NCI-H2029 (cell line): Measurements from ENCODE around the gene TOLLIP.

Experiments used
- DNase-seq: peaks from one replicate; lab custom pipeline; 2025; lab: John Stamatoyannopoulos, UW

The TOLLIP gene

GRCh38 chr11:1297576-1298473 is 11.6 kb downstream of the TOLLIP start:
- DNase-seq: no peak

GRCh38 chr11:1297011-1297575 is 12.3 kb downstream of the TOLLIP start:
- DNase-seq: no peak

DNA sequence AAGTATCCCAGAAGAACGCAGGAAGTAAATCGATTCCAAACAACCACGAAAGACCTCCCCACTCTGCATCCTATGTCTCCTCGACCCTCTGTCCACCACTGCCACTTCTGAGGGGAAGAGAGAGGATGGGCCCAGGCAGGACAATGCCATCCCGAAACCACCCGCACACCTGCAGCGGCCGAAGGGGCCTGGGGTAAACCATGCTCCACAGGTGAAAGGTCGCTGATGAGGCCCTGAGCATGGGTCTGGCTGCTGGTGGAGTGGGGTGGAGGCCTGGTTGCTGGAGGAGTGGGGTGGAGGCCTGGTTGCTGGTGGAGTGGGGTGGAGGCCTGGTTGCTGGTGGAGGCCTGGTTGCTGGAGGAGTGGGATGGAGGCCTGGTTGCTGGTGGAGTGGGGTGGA is 13.1 kb downstream of the TOLLIP start:
- DNase-seq: no peak

DNA sequence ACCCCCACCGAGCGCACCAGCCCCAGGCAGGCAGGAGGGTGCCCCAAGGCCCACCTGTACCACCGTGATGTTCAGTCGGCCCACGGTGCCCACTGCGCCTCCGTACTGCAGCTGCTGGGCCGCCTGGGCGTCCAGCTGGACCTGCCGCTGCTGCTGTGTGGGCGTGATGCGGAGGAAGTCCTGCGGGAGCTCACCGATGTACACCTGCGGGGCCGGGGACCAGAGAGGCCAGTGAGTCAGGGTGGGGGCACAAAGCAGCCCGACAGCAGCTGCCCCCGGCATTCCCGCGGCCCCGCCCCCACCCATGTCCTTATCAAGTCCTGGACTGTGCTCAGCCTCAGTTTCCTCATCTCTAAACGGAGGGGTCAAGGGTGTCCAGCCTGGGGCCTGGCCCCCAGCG is 13.8 kb downstream of the TOLLIP start:
- no peak for DNase-seq

DNA sequence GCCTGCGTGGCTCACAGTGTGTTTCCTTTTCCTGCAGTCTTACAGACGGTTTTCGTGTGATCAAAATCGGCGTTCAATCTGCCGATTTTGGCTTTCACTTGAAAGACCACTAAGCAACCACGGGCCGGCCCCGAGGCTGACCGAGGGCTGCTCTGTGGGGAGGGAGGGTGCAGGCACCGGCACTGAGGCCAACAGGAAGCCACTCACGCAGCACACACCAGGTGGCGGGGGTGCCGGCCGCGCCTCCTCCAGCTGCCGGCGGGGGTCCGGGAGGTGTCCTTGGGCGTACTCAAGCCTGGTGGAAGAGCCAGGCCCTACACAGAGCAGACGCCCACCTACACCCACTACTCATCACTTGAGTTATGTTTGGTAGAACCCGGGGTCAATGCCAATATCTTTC is 14.3 kb downstream of the TOLLIP start:
- no peak for DNase-seq

- DNase-seq: no peak
These were observed 15.8 kb downstream of the TOLLIP start for GRCh38 chr11:1293619-1294015.

GRCh38 chr11:1292644-1293618 is 16.5 kb downstream of the TOLLIP start:
- DNase-seq: no peak

DNA sequence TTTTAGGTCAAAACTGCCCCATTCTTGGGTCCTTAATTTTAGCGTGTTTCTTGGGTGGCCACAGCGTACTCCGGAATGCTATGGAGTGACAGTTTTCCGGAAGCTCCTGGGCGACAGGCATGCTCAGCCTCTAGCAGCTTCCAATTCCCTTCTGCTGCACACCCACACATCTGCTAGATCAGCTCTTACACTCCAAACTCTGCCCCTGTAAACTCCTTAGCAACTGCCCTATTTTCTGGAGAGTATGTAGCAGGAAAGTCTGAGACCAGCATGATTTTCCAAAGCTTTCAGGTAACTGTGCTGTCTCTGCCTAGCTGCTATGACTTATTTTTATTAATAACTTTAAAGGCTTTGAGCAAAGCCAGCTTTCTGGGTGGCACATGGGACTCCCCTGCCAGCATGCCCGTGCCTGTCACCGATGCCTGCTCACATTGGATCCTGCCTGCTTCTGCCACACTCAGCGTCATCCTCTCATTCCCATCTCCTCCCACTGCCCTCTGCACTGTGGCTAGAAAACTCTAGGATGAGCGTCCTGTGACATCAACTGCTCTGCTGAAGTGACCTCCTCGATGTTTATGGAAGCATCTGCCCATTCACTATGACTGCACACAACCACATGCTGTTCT is 17.3 kb downstream of the TOLLIP start:
- DNase-seq: no peak

GRCh38 chr11:1291295-1292017 is 18.0 kb downstream of the TOLLIP start:
- DNase-seq: no peak

- DNase-seq: no peak
These were observed 19.1 kb downstream of the TOLLIP start for GRCh38 chr11:1290052-1291040.

- no peak for DNase-seq
These were observed 20.1 kb downstream of the TOLLIP start for GRCh38 chr11:1289211-1289935.

- DNase-seq: no peak
These were observed 20.8 kb downstream of the TOLLIP start for GRCh38 chr11:1288426-1289151.

DNA sequence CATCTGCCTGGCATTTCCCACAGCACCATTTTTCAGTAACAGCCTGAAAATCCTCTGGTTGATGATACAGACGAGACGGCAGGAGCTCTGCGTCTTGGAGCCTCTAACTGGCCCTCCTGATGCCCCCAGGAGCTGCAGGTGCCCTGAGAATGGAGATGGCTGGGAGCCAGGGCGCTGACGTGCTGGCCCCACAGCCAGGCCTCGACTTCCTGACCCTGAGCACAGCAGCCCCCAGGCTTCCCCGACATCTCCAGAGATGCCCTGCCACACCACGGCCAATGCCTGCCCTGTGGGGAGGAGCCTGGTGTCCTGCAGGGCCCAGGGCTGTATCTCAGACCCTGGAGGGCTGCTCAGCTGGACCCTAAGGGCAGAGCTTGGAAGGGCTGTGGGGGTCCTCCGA is 21.5 kb downstream of the TOLLIP start:
- DNase-seq: no peak

- no peak for DNase-seq
These were observed 23.6 kb downstream of the TOLLIP start for GRCh38 chr11:1285876-1286275.

- no peak for DNase-seq
These were observed 24.1 kb downstream of the TOLLIP start for GRCh38 chr11:1285316-1285744.

GRCh38 chr11:1283906-1284305 is 25.5 kb downstream of the TOLLIP start:
- DNase-seq: no peak

DNA sequence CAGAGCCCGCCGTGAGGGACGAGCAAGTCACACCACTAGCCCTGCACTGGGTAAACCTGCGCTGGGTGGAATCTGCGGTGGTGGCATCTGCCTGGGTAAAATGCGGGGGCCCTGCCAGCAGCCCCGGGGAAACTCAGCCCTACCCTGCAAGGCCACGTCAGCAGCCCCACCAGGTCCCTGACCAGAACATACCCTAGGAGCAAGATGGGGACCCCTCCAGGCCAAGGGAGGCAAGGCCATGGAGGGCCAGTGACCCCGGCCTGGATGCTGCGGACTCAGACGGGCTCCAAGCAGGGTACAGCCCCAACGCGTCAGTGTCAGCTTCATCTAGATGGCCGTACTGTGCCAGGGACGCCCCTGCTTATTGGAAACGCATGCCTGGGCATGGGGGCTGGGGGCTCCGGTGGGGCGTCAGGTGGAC is 26.3 kb downstream of the TOLLIP start:
- no peak for DNase-seq

DNA sequence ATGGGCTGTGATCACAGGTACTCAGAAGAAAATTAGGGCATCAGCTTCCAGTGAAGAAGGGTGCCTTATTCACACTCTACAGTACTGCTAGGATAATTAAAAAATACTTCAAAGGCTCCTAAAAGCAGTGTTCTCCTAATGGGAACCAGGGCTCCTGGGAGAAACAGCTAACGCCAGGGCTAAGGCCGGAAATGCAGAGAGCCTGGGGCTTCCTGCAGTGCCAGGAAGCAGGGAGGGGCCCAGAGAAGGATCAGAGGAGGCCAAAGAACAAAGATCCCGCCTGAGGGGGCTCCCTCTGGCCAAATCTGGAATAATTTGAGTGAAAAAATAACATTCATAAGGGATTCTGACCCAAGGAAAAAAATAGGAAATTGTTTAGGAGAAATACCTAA is 27.5 kb downstream of the TOLLIP start:
- DNase-seq: no peak
